ENCODE data around the gene WIPI1.
A peak's percentile ranks its signal among the peaks of the same experiment; 100 is the strongest.

Gene WIPI1

DNA sequence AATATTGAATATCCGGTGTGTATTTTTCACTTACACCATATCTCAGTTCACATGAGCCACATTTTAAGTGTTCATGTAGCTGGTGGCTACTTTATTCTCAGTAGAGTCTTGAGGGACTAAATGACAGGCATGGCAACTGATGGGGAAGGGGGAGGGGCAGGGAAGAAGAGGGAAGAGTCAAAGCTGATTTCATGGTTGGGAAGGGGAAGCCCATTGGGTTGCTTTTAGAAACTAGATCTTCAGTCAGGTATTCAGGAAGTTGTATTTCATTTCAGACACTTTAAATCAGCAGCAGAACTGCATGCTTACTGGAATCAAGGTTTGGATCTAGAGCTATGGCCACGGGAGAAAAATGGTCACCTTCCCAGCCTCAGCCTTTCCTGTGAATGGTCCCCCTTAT, 2.9 kb upstream of the WIPI1 start:
- no peaks in the 10 kb centered on the region for H3K36me3 ChIP-seq (ENCODE audit: insufficient read depth, low read length)
- H3K9ac ChIP-seq (ENCODE audit: low read depth, low read length) = no peak overlapping the region
- no peak overlapping the region for H3K4me3 ChIP-seq (ENCODE audit: low read length)
- H3K9me3 ChIP-seq (ENCODE audit: insufficient read depth, low read depth, low read length) = no peaks in the 10 kb centered on the region
- H3K4me1 ChIP-seq (ENCODE audit: insufficient read depth, low read length) = peaks cover 32% of the 10 kb centered on the region
- H3K27ac ChIP-seq (ENCODE audit: low read depth, low read length) = no peak overlapping the region
- 95% methylated on average over 1 of the region's 2 CpGs for WGBS
- H3K27me3 ChIP-seq (ENCODE audit: insufficient read depth, low read length) = peaks cover 15% of the 10 kb centered on the region; the same call in 1 of the 2 replicates

DNA sequence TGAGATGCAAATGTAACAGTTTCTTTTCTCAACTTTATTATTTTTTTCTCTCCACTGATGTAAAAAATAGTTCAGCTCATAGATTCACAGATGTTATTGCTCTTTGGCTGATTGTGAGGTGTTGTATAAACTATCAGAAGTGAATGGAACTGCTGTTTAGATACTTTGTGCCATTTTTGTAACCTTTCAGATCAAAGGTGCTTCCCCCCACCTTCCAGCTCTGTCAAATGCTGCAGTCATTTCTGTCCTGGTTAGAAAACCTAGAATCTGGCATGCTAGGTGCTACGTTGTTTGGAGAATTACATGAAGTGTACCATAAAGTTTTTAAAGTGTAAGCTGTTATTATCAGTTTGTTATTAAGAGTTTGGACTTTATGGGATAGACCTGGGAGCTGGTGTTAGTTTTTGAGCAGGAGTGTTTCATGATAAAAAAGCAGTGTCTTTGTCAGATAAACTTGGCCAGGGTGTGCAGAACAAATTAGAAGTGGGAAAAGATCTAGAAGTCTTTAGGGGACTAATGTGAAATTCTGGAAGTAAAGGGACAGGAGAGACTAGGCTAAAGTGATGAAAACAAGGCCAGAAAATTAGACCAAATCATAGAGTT, 1.8 kb upstream of the WIPI1 start:
- WGBS = 71% methylated on average over 1 of the region's 1 CpG
- Histone ChIP-seq H3K9me3 (ENCODE audit: insufficient read depth, low read depth, low read length) (no peaks in the 10 kb centered on the region), H3K27ac (ENCODE audit: low read depth, low read length) (no peak overlapping the region), H3K27me3 (ENCODE audit: insufficient read depth, low read length) (peaks cover 15% of the 10 kb centered on the region; the same call in 1 of the 2 replicates), H3K9ac (ENCODE audit: low read depth, low read length) (no peak overlapping the region), H3K36me3 (ENCODE audit: insufficient read depth, low read length) (no peaks in the 10 kb centered on the region), H3K4me1 (ENCODE audit: insufficient read depth, low read length) (peaks cover 32% of the 10 kb centered on the region), H3K4me3 (ENCODE audit: low read length) (no peak overlapping the region)

- Histone ChIP-seq H3K9me3 (ENCODE audit: insufficient read depth, low read depth, low read length) (no peaks in the 10 kb centered on the region), H3K4me3 (ENCODE audit: low read length) (peak overlapping the region; percentile 63), H3K36me3 (ENCODE audit: insufficient read depth, low read length) (no peaks in the 10 kb centered on the region), H3K9ac (ENCODE audit: low read depth, low read length) (no peak overlapping the region), H3K4me1 (ENCODE audit: insufficient read depth, low read length) (peaks cover 32% of the 10 kb centered on the region), H3K27ac (ENCODE audit: low read depth, low read length) (no peak overlapping the region), H3K27me3 (ENCODE audit: insufficient read depth, low read length) (peaks cover 15% of the 10 kb centered on the region; the same call in 1 of the 2 replicates)
- 69% methylated on average over 10 of the region's 12 CpGs for WGBS
Observed at GRCh38 chr17:68458260-68459036, 1.2 kb upstream of the WIPI1 start.

- Histone ChIP-seq H3K27ac (ENCODE audit: low read depth, low read length) (no peak overlapping the region), H3K4me1 (ENCODE audit: insufficient read depth, low read length) (peaks cover 30% of the 10 kb centered on the region)
Observed at GRCh38 chr17:68457539-68458259, 403 bp upstream of the WIPI1 start.

DNA sequence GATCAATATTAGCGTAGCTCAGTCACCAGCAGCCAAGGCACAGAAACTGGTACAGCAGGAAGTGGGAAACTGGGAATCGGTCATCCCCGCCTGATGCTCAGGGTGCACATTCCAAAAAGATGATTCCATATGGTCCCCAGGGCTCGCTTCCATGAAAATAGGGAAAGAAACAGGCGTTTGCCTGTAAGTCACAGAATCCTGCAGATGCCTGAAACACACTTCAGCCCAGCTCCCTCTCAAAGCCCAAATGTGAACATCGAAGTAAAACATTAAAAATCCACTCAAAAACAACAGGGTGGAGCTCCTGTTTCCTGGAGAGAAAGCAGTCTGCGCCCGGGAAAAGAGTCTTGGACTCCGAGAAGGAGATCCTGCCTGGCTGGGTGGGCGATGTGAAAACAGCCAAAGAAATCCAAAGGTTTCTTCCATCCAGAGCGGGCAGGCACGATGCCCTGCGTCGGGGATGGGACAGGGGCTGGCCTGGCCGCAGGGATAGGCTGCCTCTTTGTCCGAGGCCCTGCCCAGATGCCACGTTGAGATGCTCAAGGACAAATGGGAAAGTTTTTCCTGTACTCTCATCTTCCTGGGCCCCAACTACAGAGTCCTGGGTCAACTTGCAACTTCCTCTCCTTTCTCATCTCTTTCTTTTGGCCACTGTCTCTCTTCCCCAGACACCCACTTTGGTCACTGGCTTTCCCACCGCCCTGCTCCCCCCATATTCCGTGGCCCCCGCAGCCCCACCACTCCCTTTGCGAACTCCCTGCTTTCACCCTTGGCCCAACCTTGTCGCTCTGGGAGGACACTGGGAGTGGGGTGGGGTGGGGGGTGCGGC, 743 bp downstream of the WIPI1 start:
- Histone ChIP-seq H3K27me3 (ENCODE audit: insufficient read depth, low read length) (peaks cover 15% of the 10 kb centered on the region; the same call in 1 of the 2 replicates), H3K27ac (ENCODE audit: low read depth, low read length) (peak overlapping the region; percentile 42), H3K9me3 (ENCODE audit: insufficient read depth, low read depth, low read length) (no peaks in the 10 kb centered on the region), H3K9ac (ENCODE audit: low read depth, low read length) (peak overlapping the region; percentile 68), H3K4me1 (ENCODE audit: insufficient read depth, low read length) (peaks cover 29% of the 10 kb centered on the region), H3K4me3 (ENCODE audit: low read length) (peak overlapping the region; percentile 87), H3K36me3 (ENCODE audit: insufficient read depth, low read length) (no peaks in the 10 kb centered on the region)
- 13% methylated on average over 22 of the region's 23 CpGs for WGBS

More at GRCh38 chr17:68457539-68458259, 403 bp upstream of the WIPI1 start:
- 2% methylated on average over 45 of the region's 54 CpGs for WGBS
- H3K4me3 ChIP-seq (ENCODE audit: low read length) = peak overlapping the region; percentile 63
- H3K9me3 ChIP-seq (ENCODE audit: insufficient read depth, low read depth, low read length) = no peaks in the 10 kb centered on the region
- H3K27me3 ChIP-seq (ENCODE audit: insufficient read depth, low read length) = peaks cover 15% of the 10 kb centered on the region; the same call in 1 of the 2 replicates
- H3K9ac ChIP-seq (ENCODE audit: low read depth, low read length) = no peak overlapping the region
- no peaks in the 10 kb centered on the region for H3K36me3 ChIP-seq (ENCODE audit: insufficient read depth, low read length)

DNA sequence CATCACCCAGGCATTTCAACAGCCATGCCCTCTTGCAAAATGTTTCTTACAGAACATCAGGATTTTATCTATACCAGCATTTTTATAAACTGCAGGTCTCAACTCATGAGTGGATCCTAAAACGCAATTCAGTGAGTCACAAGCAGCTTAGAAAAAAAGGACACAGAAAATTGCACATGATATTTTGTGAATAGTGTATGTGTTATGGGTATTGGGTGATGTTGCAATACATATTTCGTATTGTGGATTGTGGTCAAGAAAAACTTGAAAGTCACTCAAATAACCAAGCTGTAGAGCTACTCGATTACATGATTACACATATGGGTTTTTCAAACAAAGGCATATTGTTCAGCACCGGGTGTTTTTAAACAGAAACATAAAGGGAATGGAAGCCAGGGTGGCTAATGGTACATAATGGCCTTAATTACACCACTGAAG, 1.4 kb downstream of the WIPI1 start:
- no peak overlapping the region for H3K27ac ChIP-seq (ENCODE audit: low read depth, low read length)

DNA sequence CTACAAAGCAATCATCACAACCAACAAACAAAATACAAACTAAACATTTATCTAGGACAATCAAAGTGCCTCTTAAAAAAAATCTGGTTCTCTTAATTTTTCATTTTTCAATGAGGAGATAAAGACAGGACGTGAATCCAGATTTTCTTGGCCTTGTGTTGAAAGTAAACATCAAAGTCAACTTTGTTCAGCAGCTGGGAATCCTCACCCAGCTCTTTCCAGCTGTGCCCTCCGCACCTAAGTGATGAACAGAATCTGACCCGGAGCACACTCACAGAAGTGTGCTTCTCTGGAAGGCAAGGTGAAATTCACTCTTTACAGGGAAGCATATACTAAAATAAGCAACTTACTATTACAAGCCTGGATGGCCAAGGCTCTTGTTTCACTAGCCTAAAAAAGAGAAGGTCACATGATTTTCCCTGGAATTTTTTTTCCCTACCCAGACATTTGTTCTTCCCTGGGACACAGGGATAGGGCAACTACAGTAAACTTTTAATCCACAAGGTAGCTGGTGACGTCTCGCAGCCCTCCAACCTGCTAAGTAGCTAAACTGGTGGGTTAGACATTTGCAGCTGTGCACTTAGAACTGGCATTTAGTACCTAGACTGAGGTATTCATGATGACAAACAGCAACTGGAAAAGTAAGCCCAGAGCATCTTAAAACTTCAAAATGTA, 3.2 kb downstream of the WIPI1 start:
- H3K36me3 ChIP-seq (ENCODE audit: insufficient read depth, low read length) = peaks cover 4% of the 10 kb centered on the region; the same call in 1 of the 2 replicates
- no peaks in the 10 kb centered on the region for H3K9me3 ChIP-seq (ENCODE audit: insufficient read depth, low read depth, low read length)
- no peak overlapping the region for H3K27ac ChIP-seq (ENCODE audit: low read depth, low read length)
- 89% methylated on average over 5 of the region's 5 CpGs for WGBS
- H3K27me3 ChIP-seq (ENCODE audit: insufficient read depth, low read length) = peaks cover 11% of the 10 kb centered on the region; the same call in 1 of the 2 replicates
- H3K4me3 ChIP-seq (ENCODE audit: low read length) = no peak overlapping the region
- H3K4me1 ChIP-seq (ENCODE audit: insufficient read depth, low read length) = peaks cover 17% of the 10 kb centered on the region
- H3K9ac ChIP-seq (ENCODE audit: low read depth, low read length) = no peak overlapping the region

More for the DNA sequence above, 1.4 kb downstream of the WIPI1 start:
- Histone ChIP-seq H3K9ac (ENCODE audit: low read depth, low read length) (peak overlapping the region; percentile 68), H3K27me3 (ENCODE audit: insufficient read depth, low read length) (peaks cover 15% of the 10 kb centered on the region; the same call in 1 of the 2 replicates), H3K36me3 (ENCODE audit: insufficient read depth, low read length) (no peaks in the 10 kb centered on the region), H3K4me1 (ENCODE audit: insufficient read depth, low read length) (peaks cover 22% of the 10 kb centered on the region), H3K9me3 (ENCODE audit: insufficient read depth, low read depth, low read length) (no peaks in the 10 kb centered on the region), H3K4me3 (ENCODE audit: low read length) (peak overlapping the region; percentile 87)
- 80% methylated on average over 4 of the region's 4 CpGs for WGBS

DNA sequence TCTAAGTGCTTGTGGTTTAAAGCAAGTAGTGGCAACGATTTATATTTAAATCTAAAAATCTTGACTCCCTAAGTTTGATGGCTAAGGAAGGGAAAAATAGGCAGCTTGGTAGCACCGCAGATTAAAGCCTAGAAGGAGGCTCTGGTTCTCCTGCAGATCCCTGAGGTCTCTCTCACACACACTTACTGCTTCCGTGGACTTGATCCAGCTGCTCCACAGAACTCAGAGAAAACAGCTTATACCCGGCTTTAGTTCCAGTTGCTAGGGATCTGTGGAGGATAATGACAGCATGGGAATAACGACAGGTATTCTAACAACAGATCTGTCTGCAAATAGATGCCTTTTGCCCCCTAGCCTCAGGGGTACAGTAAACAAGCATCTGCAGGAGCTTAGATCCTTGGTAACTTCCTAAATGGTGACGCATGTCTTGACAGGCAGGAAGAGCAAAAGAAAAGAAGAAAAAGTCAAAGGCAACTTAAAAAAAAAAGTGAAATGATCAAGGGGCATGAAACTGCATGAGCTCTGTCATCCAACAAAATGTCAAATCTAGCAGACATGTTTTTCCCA, 4.5 kb downstream of the WIPI1 start:
- H3K9me3 ChIP-seq (ENCODE audit: insufficient read depth, low read depth, low read length) = no peaks in the 10 kb centered on the region
- no peaks in the 10 kb centered on the region for H3K27me3 ChIP-seq (ENCODE audit: insufficient read depth, low read length)
- WGBS = 90% methylated on average over 6 of the region's 6 CpGs
- H3K9ac ChIP-seq (ENCODE audit: low read depth, low read length) = no peak overlapping the region
- H3K4me3 ChIP-seq (ENCODE audit: low read length) = no peak overlapping the region
- peaks cover 11% of the 10 kb centered on the region for H3K36me3 ChIP-seq (ENCODE audit: insufficient read depth, low read length)
- H3K27ac ChIP-seq (ENCODE audit: low read depth, low read length) = no peak overlapping the region
- H3K4me1 ChIP-seq (ENCODE audit: insufficient read depth, low read length) = peaks cover 13% of the 10 kb centered on the region

GRCh38 chr17:68451670-68452354, 5.5 kb downstream of the WIPI1 start:
- no peak overlapping the region for H3K27ac ChIP-seq (ENCODE audit: low read depth, low read length)
- peaks cover 13% of the 10 kb centered on the region for H3K4me1 ChIP-seq (ENCODE audit: insufficient read depth, low read length)
- H3K36me3 ChIP-seq (ENCODE audit: insufficient read depth, low read length) = peaks cover 11% of the 10 kb centered on the region
- H3K4me3 ChIP-seq (ENCODE audit: low read length) = no peak overlapping the region
- no peaks in the 10 kb centered on the region for H3K9me3 ChIP-seq (ENCODE audit: insufficient read depth, low read depth, low read length)
- H3K9ac ChIP-seq (ENCODE audit: low read depth, low read length) = no peak overlapping the region
- no peaks in the 10 kb centered on the region for H3K27me3 ChIP-seq (ENCODE audit: insufficient read depth, low read length)
- WGBS = 91% methylated on average over 4 of the region's 5 CpGs

Measured in HUES64 (cell line).